Stimulated activated CD4-positive, alpha-beta T cell treated with anti-CD3 and anti-CD28 coated beads, Interleukin-15, amount 100 ng/mL, for 1 hour (primary cell): Measurements from ENCODE around the gene FGF6.
"Not testable (repeated sequence)": the region's sequence is repeated elsewhere in the genome, so short reads cannot be mapped to it uniquely, and the experiment has no call there.

ENCODE experiments used
- DNase-seq, 2 donors: peaks; one replicate each; pipeline ENCODE4 v3.0.0-alpha.2; 2020; ENCODE audit warnings: low read depth in 1 of 2, low spot score in 1 of 2

Gene FGF6

GRCh38 chr12:4421590-4422031 lies 24.0 kb downstream of the FGF6 start:
- no peak for DNase-seq

GRCh38 chr12:4420138-4420670 lies 25.4 kb downstream of the FGF6 start:
- no peak for DNase-seq

- DNase-seq = no peak
Observed at GRCh38 chr12:4418913-4419312, 26.7 kb downstream of the FGF6 start.

GRCh38 chr12:4417936-4418335 lies 27.7 kb downstream of the FGF6 start:
- DNase-seq = no peak

GRCh38 chr12:4417455-4417854 lies 28.2 kb downstream of the FGF6 start:
- no peak for DNase-seq

DNA sequence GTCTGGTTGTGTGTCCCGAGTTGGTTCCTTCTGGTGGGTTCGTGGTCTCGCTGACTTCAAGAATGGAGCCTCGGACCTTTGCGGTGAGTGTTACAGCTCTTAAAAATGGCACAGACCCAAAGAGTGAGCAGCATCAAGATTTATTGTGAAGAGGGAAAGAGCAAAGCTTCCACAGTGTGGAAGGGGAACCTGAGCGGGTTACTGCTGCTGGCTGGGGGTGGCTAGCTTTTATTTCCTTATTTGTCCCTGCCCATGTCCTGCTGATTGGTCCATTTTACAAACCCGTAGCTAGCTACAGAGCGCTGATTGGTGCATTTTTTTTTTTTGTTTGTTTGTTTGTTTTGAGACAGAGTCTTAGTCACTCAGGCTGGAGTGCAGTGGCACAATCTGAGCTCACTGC lies 29.3 kb downstream of the FGF6 start:
- no peak for DNase-seq

DNA sequence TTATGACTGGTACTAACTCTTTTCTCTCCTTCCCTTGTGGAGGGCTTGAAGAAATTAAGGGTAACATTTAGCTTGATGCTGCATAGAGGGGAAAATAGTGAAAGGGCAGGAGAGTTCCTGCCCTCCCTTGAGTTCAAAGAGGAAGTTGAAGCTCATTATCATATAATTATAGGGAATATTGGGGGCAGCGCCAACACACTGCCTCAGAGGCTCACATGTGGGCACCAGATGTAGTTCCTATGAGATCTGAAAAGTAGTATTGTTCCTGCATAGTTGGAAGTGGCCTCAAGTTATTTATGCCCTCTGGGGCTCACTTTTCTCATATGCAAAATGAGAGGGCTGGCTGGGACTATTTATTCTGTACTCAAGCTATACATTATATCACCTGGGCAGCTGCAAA lies 33.1 kb downstream of the FGF6 start:
- DNase-seq = no peak

DNA sequence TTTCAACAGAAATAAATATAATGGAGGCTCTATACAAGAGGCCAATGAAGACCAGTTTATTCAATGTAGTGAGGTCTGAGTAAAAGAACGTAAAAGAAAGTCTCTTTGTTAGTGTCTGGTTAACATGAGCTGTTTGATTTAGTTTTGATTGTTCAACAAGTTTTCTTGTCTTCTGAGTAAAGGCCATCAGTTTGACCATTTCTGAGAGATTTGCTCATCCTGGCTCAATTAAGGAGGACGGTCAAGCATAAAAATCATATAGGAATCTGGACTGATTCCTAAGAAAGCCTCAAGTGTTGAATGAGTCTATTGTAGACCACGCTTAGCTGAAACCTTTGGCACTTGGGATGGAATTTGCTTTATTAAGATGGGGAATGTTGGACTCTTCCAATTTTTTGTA lies 33.6 kb downstream of the FGF6 start:
- no peak for DNase-seq

GRCh38 chr12:4407136-4407535 lies 38.5 kb downstream of the FGF6 start:
- no peak for DNase-seq

DNA sequence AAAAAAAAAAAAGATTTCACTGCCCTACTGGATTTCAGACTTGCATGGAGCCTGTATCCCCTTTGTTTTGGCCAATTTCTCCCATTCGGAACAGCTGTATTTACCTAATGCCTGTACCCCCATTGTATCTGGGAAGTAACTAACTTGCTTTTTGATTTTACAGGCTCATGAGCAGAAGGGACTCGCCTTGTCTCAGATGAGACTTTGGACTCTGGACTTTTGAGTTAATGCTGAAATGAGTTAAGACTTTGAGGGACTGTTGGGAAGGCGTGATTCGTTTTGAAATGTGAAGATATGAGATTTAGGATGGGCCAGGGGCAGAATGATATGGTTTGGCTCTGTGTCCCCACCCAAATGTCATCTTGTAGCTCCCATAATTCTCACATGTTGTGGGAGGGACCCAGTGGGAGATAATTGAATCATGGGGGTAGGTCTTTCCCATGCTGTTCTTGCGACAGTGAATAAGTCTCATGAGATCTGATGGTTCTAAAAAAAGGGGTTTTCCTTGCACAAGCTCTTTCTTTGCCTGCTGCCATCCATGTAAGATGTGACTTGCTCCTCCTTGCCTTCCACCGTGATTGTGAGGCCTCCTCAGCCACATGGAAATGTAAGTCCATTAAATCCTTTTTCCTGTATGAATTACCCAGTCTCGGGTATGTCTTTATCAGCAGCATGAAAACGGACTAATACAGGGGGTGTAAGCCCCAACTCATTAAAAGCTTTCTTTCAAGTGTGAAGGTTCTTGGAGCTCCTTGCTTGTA lies 40.6 kb downstream of the FGF6 start:
- DNase-seq = not testable (repeated sequence)

DNA sequence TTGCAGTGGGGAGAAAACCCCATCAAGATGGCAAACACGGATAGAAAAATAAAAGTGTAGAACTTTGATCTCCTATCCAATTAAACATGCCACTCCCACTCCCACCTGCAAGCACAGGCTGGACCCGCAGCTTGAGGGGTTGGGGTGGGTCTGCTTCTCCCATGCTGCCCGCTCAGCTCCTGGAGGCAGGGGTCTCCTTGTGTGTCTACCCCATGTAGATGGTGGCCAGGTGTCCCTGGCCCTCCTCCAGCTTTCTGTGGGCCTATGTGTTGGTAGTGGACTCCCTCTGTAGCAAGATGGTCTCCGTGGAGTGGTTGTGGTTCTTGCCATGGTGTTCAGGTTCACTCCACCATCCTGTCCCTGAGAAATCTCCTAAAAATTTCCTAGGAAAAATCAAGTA lies 42.6 kb downstream of the FGF6 start:
- DNase-seq = no peak

- no peak for DNase-seq
Observed at GRCh38 chr12:4401117-4401516, 44.5 kb downstream of the FGF6 start.

GRCh38 chr12:4395818-4396217 lies 49.8 kb downstream of the FGF6 start:
- no peak for DNase-seq

DNA sequence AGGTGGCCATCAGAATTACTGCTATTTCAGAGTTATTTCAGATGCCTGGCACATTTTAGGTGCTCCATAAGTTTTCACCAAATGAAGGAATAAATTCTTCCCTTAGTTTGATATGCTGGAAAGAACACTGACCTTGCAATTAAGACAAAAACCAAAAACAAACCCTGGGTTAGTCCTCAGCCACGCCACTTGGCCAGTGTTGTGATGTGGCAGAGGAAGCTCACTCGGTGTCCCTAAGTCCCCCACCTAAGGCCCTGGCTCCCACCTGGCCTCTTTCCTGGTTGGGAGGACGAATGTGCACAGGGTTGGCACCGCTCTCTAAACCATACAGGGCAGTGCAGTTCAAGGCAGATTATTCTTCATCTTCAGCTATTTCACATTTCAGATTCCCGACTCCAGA lies 52.4 kb downstream of the FGF6 start:
- DNase-seq = no peak

GRCh38 chr12:4392223-4392742 lies 53.3 kb downstream of the FGF6 start:
- no peak for DNase-seq

GRCh38 chr12:4388662-4389061 lies 57.0 kb downstream of the FGF6 start:
- DNase-seq = no peak

GRCh38 chr12:4388032-4388431 lies 57.6 kb downstream of the FGF6 start:
- no peak for DNase-seq

GRCh38 chr12:4387607-4388006 lies 58.0 kb downstream of the FGF6 start:
- no peak for DNase-seq

DNA sequence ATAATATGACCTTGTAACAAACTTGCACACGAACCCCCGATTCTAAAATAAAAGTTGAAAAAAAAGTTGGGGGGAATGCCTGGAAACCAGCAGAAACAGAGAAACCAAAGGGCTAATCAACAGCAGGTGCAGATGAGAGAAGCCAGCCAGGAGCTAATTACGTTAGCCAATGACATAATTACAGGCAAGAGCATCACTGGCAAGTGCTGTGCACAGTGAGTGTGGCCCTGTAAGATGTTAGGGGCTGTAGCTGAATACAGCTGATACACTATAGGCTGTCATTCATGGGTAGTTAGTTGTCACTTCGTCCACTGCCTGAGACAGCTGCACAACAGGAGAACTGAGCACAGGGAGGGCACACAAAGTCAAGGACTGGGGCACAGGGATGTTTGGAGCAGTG lies 58.8 kb downstream of the FGF6 start:
- DNase-seq = no peak
